Cardiac septum (tissue), 1 donor: Measurements from ENCODE around the gene TRAP1. TPM values are rescaled to one million over a fixed set of nuclear protein-coding genes. Genes with fewer than 3 reads are reported as not detected.

ENCODE experiments used
- DNase-seq: peaks from one replicate; pipeline ENCODE4 v3.0.0-alpha.2; 2020; ENCODE audit warnings: low spot score
- intact Hi-C: fragments of 100-400 bp; cut with DNase I; formaldehyde crosslinking; loops from one replicate; pipeline ENCODE4 v1.14.0; 2022
- total RNA-seq: library from RNA; stranded (reverse); fragmentation: NEBNext Ultra II Directional; extraction: Animal tissue kit (Norgen Biotek cat#: 25700); gene quantifications from one replicate; pipeline ENCODE4 v1.2.1, GENCODE V29; 2021
- donor health status: DM: no; HTN: no; CAD: no.

Gene TRAP1
- total RNA-seq, 1 donor from 2014 or later: 78.6 TPM

DNA sequence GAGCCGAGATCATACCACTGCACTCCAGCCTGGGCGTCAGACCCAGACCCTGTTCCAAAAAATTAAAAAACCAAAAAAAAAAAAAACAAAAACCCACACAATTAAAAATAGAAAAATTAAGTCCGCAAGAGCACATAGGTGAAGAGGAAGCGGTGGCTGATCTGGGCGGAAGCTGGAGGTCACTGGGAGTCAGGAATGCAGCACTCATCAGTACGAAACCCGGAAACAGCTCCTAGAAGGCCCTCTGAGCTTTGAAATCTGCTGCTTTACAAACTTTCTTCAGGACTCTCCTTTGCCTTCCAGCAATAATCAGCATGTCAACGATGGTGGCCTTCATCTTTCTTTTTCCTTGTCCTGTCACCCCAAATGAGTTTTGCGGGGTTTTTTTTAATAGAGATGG, 29.5 kb downstream of the TRAP1 start:
- no peak for DNase-seq

DNA sequence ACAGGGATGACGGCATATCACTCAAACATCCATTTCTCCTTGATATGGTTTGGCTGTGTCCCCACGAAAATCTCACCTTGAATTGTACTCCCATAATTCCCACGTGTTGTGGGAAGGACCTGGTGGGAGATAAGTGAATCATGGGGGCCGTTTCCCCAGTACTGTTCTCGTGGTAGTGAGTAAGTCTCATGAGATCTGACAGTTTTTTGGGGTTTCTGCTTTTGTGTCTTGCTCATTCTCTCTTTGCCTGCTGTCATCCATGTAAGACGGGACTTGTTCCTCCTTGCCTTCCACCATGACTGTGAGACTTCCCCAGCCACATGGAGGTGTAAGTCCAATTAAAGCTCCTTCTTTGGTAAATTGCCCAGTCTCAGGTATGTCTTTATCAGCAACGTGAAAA, 30.3 kb downstream of the TRAP1 start:
- intact Hi-C loops: loop anchor here (10.0 kb wide), 1 partner anchor 162 kb away; no protein-coding TSS in a partner anchor
- DNase-seq: no peak

More for the DNA sequence above, 29.5 kb downstream of the TRAP1 start:
- intact Hi-C loops: loop anchor here (10.0 kb wide), 1 partner anchor 163 kb away; no protein-coding TSS in a partner anchor

DNA sequence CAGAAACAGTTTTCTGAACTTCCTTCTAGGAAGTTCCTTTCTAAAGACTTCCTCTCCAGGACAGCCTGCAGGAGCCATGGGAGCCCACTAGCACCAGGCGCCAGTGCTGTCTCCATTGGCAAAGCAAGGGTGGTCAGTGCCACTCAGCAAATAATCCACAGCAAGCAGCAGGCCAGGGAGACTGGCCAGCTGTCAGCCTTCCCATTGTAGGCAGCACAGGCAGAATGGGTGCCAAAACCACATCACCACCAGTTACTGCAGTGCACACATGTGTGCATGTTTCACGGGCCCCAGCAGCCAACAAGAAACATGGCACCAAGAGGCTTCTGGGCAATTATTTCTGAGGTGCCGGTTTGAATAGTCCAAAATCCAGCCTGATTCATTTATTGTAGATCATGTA, 36.1 kb downstream of the TRAP1 start:
- intact Hi-C loops: loop anchor here (10.0 kb wide), 1 partner anchor 156 kb away; no protein-coding TSS in a partner anchor
- no peak for DNase-seq

DNA sequence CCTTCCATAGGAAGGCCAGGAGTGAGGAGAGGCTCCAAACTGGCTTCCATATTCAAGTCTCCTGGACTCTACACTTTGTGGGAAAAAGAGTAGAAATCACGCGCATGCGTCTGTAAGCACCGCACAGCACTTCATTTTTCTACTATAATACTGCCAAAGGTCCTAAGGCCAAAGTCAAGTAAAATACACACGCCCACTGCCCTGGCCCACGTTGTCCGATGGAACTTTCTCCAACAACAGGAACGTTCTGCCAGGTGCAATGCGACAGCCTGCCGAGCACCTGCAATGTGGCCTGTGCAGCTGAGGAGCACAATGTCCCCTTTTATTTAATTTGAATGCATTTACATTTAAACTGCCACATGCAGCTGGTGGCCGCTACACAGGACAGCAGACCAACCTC, 39.3 kb downstream of the TRAP1 start:
- intact Hi-C loops: no loop called here
- no peak for DNase-seq

DNA sequence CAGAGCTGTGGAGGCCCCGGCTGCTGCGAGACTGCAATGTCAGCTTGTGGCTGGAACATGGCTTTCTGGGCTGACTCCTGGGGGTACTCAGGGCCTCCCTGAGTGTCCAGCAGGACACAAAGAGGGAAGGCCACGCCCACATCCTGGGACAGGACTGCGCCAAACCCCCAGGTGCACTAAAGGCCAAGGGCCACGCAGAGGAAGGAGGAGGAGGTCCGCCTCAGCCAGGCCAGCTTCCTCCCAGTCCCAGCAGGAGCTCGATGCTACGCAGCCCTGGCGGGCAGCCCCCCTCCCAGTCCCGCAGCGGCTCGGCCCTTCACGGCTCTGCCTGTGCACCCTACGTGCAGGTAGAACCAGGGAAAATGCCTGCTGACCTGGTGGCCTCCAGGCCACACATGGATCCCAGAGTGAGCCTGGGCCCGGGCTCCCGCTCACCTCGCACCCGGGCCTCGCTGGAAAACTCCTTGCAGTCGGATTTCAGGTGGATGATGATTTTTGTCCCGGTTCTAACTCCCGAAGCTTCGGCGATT, 41.7 kb downstream of the TRAP1 start:
- intact Hi-C loops: no loop called here
- no peak for DNase-seq

DNA sequence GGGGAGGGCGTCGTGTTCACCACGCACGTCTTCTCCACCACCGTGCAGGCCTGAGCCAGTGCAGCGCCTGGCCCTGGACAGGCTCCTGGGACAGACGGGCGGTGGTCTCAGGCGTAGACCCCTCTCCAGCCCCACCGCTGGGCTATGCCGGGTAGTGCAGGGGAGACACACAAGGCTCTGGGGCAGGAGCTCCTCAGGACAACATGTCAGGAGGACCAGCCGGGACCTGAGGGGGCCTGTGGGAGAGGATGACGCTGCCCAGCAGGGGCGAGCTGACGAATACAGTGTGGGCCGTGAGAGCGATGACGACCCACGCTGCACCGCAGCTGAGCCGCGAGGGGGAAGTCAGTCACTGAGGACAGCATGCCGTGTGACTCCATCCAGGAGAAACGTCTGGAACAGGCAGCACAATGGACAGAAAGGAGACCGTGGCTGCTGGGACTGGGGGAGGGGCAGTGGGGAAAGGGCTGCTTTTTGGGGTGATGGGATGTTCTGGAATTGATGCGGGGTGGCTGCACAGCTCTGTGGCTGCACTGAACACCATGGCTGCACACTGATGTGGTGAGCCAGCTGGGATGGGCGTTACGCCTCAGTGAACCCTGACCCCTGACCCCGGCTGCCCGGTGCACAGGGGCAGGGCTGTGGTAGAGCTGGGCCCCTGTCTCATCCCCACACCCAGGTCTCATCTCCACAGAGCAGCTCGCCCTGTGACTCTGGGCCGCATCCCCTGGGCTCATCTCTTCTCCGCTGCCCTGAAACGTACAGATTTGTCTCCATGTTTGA, 42.6 kb downstream of the TRAP1 start:
- intact Hi-C loops: no loop called here
- DNase-seq: no peak

DNA sequence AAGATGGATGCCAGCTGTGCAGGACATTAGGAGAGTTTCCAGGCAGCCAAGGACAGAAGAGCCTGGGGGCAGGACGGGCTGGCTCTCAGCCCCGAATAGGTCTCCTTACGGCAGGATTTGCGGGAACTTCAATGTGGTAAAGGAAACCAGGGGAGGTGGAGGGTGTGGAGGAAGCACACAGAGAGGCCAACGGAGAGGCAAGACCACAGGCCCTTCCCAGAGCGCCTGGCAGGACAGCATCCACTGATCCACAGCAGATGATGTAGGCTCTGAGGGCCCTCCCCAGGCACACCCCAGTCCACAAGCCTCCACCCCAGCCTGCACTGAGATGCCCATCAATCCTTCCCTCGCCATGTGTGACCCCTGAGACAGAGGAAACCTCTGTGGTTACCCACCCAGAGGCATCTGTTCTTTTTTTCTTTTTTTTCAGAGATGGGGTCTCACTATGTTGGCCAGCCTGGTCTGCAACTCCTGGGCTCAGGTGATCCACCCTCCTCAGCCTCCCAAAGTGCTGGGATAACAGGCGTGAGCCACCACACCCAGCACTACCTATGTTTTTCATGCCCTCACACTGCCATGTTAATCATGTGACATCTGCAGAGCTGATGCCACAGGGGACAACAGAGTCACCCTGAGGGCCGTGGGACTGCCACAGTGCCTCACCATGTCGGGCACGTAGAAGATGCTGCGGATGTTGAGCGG, 43.5 kb downstream of the TRAP1 start:
- intact Hi-C loops: no loop called here
- no peak for DNase-seq

DNA sequence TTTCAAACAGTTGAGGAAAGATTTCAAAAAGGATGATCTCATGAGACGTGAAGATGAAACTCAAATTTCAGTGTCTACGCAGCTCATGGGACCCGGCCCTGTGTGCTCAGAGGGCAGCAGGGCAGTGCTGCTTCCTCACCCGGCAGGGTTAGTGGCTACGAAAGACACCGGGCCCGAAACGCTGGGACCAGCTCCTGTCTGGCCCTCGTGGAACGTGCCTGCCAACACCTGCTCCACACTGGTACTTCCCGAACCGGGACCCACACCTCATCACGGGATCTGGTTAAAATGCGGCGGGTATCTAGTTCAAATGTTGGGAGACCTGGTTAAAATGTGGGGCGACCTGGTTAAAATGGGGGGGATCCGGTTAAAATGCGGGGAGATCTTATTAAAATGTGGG, 44.1 kb downstream of the TRAP1 start:
- intact Hi-C loops: no loop called here

DNA sequence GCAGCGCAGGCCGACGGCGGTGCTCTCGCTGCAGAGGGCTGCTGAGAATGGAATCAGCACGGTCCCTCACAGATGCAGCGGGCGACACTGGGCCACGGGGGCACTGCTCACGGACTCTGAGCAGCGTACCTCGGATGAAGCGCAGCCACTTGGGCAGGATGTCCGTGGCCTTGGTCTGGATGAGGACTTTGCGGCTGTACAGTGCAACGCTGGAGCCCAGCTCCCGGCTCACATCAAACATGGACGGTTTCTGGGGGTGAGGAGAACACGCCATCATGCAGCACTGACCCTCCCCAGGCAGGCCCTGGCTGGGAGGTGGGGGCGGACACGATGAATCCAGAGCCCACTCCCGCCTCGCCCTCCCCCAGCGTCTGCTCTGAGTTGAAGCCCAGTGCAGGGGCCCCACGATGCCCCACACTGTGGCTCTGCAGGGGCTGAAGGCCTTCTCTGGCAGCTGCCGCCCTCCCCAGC, 44.7 kb downstream of the TRAP1 start:
- intact Hi-C loops: no loop called here

More for the DNA sequence above, 44.1 kb downstream of the TRAP1 start:
- no peak for DNase-seq

DNA sequence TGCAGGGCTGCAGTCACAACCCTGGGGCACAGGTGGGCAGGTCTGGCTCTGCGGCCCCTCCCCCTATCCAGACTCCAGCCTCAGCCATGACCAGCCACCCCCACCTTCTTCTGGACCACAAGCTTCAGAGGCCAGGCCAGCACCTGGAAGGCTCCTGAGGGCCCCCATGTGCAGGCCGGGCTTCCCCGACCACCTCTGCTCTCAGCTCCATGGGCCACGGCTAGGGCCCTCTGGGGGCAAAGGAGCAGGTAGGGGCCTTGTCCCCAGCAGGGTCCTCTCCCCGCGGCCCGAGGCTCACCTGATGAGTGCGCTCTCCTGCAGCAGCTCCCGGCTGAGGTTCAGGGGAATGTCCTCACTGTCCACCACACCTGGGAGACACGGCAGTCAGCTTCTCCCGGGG, 45.9 kb downstream of the TRAP1 start:
- intact Hi-C loops: no loop called here
- DNase-seq: no peak

More for the DNA sequence above, 44.7 kb downstream of the TRAP1 start:
- no peak for DNase-seq

DNA sequence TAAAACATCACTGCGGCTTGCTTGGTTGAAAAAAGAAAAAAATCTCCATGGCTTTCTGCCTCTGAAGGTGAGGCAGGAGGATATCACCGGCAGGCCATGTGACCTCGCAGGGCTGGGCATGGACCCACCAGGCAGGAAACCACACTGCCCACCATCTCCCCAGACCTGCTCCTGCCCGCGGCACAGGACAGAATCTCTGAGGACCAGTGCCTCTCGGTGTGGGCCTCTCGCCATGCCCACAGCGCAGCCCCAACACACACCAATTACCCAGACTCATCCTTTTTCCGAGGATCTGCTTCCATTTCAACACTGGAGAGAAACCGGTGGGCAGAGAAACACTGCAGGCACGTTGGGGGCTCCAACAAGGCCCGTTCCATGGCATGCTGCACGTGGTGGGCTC, 46.6 kb downstream of the TRAP1 start:
- DNase-seq: no peak
- intact Hi-C loops: no loop called here

DNA sequence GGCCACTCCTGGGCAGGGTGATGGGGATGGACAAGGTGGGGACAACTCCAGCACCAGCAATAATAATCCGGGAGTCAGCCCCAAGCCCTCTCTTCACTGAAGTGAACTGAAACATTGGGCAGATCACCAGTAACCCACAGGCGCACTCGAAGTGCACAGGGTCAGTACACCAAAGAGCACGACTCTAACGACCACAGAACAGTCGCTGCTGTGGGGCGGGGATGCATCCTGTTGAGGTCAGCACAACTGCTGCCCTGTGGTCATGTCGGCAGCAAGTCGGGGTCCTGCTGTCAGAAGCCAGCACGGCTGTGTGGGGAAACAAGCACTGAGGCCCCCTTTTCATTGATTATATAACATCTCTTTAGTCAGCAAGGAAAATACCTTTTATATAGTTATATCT, 48.2 kb downstream of the TRAP1 start:
- intact Hi-C loops: no loop called here
- DNase-seq: no peak

DNA sequence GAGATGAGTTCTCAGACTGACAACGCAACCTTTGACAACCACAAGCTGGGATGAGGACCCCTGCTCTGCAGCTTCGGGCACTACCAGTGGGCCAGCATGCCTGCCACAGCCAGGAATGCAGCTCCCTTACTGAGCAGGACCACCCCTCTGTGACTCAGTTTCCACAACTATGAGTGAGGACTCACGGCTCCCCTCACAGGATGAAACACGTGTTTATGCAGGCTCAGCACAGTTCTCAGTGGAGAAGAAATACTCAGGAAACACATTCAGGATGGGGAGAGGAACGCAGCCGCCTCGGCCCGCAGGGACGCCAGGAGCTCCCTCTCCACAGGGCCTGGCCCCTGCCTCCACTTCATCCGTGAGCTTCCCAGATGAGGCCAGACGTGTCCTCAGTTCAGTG, 48.7 kb downstream of the TRAP1 start:
- intact Hi-C loops: no loop called here
- DNase-seq: no peak

DNA sequence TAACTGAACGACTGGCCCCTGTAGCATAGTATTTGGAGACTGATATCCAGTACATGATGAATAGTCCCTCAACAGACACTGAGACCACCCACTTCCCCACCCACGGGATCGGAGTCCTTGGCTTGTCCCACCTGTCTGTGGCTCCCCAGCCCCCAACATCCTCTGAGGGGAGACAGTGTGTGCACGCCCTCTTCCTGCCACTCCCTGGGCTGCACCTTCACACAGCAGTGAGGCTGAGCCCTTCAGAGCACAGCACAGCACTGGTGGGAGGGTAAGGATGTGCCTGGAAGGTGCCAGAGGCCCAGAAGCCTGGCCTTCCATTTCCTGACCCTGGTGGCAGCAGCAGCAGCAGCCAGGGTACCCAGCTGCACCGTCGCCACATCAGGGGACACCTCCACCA, 51.8 kb downstream of the TRAP1 start:
- DNase-seq: no peak
- intact Hi-C loops: no loop called here

DNA sequence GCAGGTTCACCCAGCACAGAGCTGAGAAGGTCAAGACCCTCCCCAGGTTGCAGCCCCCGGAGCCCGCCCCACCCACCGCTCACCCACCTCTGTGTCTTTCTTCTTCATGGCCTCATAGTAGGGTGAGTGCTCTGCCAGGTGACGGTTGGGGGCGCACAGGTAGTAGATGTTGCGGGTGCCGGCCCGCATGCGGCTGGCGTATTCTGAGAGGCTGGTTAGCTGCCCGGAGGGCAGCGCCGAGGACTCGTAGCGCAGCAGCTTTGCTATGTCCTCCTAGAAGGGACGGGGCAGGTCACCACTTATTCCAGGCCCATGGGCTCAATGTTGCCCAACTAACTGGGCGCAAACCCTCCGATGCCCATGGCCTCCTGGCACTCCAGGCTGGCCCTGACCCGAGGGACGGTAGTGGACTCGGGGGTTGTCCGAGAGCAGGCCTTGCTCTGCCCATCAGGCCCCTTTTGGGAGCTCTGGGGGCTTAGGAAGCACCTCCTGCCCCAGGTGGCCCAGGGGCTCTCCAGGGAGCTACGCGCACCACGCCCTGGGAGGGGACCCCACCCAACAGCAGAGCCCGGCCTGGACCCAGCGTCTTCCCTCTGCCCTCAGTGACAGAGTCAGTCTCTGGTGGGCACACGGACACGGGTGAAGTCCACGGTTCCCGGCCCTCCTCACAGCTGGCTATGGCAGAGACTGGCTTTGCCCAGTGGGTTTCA, 53.0 kb downstream of the TRAP1 start:
- no peak for DNase-seq
- intact Hi-C loops: no loop called here

DNA sequence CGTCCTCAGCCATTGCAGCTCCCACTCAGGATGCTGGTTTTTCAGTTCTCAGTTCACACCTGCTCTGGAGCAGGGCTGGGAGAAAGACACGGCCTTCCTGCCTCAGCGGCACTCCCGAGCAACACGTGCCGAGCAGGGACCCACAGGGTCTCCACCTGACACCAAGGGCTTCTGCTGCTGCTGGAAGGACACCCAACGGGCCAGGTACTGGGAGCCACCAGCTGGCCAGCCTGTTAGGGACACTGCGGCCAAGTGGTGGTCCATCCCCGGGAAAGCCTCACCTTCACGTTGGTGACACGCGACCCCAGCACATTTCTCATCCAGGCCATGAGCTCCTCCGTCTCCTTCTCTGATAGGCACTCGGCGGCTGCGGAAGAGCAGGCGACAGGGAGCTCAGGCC, 54.7 kb downstream of the TRAP1 start:
- intact Hi-C loops: no loop called here
- no peak for DNase-seq

DNA sequence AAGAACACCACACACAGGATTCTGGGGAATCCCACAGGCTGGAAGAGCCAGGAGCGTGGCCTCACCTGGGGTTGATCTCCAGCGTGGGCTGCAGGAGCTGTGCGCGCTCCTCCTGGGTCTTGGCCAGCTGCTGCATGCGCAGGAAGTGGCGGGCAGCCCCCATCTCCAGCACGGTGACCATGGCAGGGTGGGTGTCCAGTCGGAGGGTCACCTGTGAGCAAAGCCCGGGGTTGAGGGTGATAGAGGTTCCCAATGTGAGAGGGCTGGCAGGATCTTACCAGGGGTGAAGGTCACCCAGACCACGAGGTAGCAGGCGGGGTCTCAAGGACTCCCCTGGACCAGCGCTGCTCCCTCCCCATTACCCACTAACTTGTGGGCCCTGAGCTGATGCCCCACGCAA, 55.4 kb downstream of the TRAP1 start:
- DNase-seq: no peak

DNA sequence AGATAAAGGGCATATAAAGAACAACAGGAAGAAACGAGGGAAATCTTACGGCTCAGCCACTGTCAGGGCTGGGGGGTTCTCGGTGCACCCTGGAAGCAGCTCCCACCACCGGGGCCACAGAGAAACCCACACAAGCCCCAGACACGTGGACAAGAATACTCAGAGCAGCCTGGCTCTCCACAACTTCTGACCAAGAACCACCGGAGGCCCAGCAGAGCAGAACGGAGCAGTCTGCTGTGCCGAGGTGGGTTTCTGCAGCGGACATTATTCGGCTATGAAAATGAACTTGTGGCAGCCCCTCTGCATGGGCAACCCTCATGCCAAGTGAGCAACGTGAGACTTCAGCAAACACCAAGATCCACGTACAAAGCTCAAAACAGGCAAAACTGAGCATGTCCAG, 56.0 kb downstream of the TRAP1 start:
- no peak for DNase-seq
- intact Hi-C loops: no loop called here

More for the DNA sequence above, 55.4 kb downstream of the TRAP1 start:
- intact Hi-C loops: no loop called here

DNA sequence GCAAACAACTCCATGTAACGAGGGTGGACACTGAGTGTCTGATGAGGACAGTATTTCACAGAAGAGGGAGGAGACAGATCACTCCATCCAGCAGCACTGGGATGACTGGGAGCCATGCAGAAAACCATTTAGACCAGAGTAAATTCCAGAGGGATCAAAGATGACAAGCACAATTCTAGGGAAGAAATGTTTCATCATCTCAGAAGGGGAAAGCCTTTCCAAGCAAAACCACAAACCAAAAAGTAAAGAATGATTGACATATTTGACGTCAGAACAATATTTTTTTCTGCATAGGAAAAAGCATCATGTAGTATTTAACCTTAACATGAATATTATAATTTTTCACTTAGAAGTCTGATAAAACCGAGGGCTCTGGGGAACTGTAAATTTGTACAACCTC, 58.1 kb downstream of the TRAP1 start:
- no peak for DNase-seq
- intact Hi-C loops: no loop called here
